ENCODE measurements around the gene KRTAP4-3.

KRTAP4-3 gene

GRCh38 chr17:41184480-41184961 lies 16.5 kb upstream of the KRTAP4-3 start, which contains the start of gene KRTAP4-1:
TSS of gene KRTAP4-1 (minus strand) at chr17:41184911. CDS start at chr17:41184854, 57 bp downstream.
- H3K4me1 ChIP-seq (ENCODE audit: control insufficient read depth, insufficient read depth, low read length, poor library complexity, severe bottlenecking): no peaks in the 10 kb centered on the region
- no peaks in the 10 kb centered on the region for H3K36me3 ChIP-seq (ENCODE audit: control insufficient read depth, insufficient read depth, low read length)

GRCh38 chr17:41178843-41179616 lies 11.0 kb upstream of the KRTAP4-3 start:
- no peaks in the 10 kb centered on the region for H3K27me3 ChIP-seq (replicated peaks; ENCODE audit: control insufficient read depth, insufficient read depth, low read length, poor library complexity, severe bottlenecking)
- H3K4me3 ChIP-seq (ENCODE audit: insufficient read depth, low read depth, low read length, poor library complexity, severe bottlenecking): no peak overlapping the region
- no peaks in the 10 kb centered on the region for H3K9me3 ChIP-seq (ENCODE audit: control insufficient read depth, low read length)
- no peaks in the 10 kb centered on the region for H3K4me1 ChIP-seq (ENCODE audit: control insufficient read depth, insufficient read depth, low read length, poor library complexity, severe bottlenecking)
- H3K27ac ChIP-seq (ENCODE audit: insufficient read depth, low read length, poor library complexity, severe bottlenecking): no peak overlapping the region
- DNase-seq: no peak
- H3K36me3 ChIP-seq (ENCODE audit: control insufficient read depth, insufficient read depth, low read length): no peaks in the 10 kb centered on the region

More at GRCh38 chr17:41184480-41184961, 16.5 kb upstream of the KRTAP4-3 start, which contains the start of gene KRTAP4-1:
- H3K27me3 ChIP-seq (replicated peaks; ENCODE audit: control insufficient read depth, insufficient read depth, low read length, poor library complexity, severe bottlenecking): no peaks in the 10 kb centered on the region
- no peak within 1 kb of the TSS for H3K27ac ChIP-seq (ENCODE audit: insufficient read depth, low read length, poor library complexity, severe bottlenecking)
- H3K4me3 ChIP-seq (ENCODE audit: insufficient read depth, low read depth, low read length, poor library complexity, severe bottlenecking): no peak within 1 kb of the TSS
- no peak for DNase-seq
- H3K9me3 ChIP-seq (ENCODE audit: control insufficient read depth, low read length): no peaks in the 10 kb centered on the region

GRCh38 chr17:41178341-41178740 lies 10.3 kb upstream of the KRTAP4-3 start:
- Histone ChIP-seq H3K27me3 (replicated peaks; ENCODE audit: control insufficient read depth, insufficient read depth, low read length, poor library complexity, severe bottlenecking) (no peaks in the 10 kb centered on the region), H3K36me3 (ENCODE audit: control insufficient read depth, insufficient read depth, low read length) (no peaks in the 10 kb centered on the region), H3K27ac (ENCODE audit: insufficient read depth, low read length, poor library complexity, severe bottlenecking) (no peak overlapping the region), H3K4me1 (ENCODE audit: control insufficient read depth, insufficient read depth, low read length, poor library complexity, severe bottlenecking) (no peaks in the 10 kb centered on the region), H3K9me3 (ENCODE audit: control insufficient read depth, low read length) (no peaks in the 10 kb centered on the region), H3K4me3 (ENCODE audit: insufficient read depth, low read depth, low read length, poor library complexity, severe bottlenecking) (no peak overlapping the region)
- no peak for DNase-seq

- H3K4me3 ChIP-seq (ENCODE audit: insufficient read depth, low read depth, low read length, poor library complexity, severe bottlenecking): no peak within 1 kb of the TSS
- no peak within 1 kb of the TSS for H3K27ac ChIP-seq (ENCODE audit: insufficient read depth, low read length, poor library complexity, severe bottlenecking)
- H3K36me3 ChIP-seq (ENCODE audit: control insufficient read depth, insufficient read depth, low read length): no peaks in the 10 kb centered on the region
- H3K9me3 ChIP-seq (ENCODE audit: control insufficient read depth, low read length): no peaks in the 10 kb centered on the region
- DNase-seq: no peak
- H3K27me3 ChIP-seq (replicated peaks; ENCODE audit: control insufficient read depth, insufficient read depth, low read length, poor library complexity, severe bottlenecking): no peaks in the 10 kb centered on the region
- no peaks in the 10 kb centered on the region for H3K4me1 ChIP-seq (ENCODE audit: control insufficient read depth, insufficient read depth, low read length, poor library complexity, severe bottlenecking)
Measured at GRCh38 chr17:41177727-41178271, 9.8 kb upstream of the KRTAP4-3 start, which contains the start of gene KRTAP4-2. TSS of gene KRTAP4-2 (minus strand) at chr17:41178221. CDS start at chr17:41178164, 57 bp downstream.

GRCh38 chr17:41176744-41177387 lies 8.8 kb upstream of the KRTAP4-3 start:
- Histone ChIP-seq H3K27ac (ENCODE audit: insufficient read depth, low read length, poor library complexity, severe bottlenecking) (no peak overlapping the region), H3K4me1 (ENCODE audit: control insufficient read depth, insufficient read depth, low read length, poor library complexity, severe bottlenecking) (no peaks in the 10 kb centered on the region), H3K4me3 (ENCODE audit: insufficient read depth, low read depth, low read length, poor library complexity, severe bottlenecking) (no peak overlapping the region), H3K36me3 (ENCODE audit: control insufficient read depth, insufficient read depth, low read length) (no peaks in the 10 kb centered on the region), H3K27me3 (replicated peaks; ENCODE audit: control insufficient read depth, insufficient read depth, low read length, poor library complexity, severe bottlenecking) (no peaks in the 10 kb centered on the region), H3K9me3 (ENCODE audit: control insufficient read depth, low read length) (no peaks in the 10 kb centered on the region)
- DNase-seq: no peak

GRCh38 chr17:41171886-41172285 lies 3.9 kb upstream of the KRTAP4-3 start:
- H3K36me3 ChIP-seq (ENCODE audit: control insufficient read depth, insufficient read depth, low read length): no peaks in the 10 kb centered on the region
- DNase-seq: no peak

GRCh38 chr17:41167561-41167960 lies 460 bp downstream of the KRTAP4-3 start:
- H3K27ac ChIP-seq (ENCODE audit: insufficient read depth, low read length, poor library complexity, severe bottlenecking): no peak overlapping the region
- no peak overlapping the region for H3K4me3 ChIP-seq (ENCODE audit: insufficient read depth, low read depth, low read length, poor library complexity, severe bottlenecking)
- no peak for DNase-seq
- no peaks in the 10 kb centered on the region for H3K9me3 ChIP-seq (ENCODE audit: control insufficient read depth, low read length)
- no peaks in the 10 kb centered on the region for H3K4me1 ChIP-seq (ENCODE audit: control insufficient read depth, insufficient read depth, low read length, poor library complexity, severe bottlenecking)
- no peaks in the 10 kb centered on the region for H3K36me3 ChIP-seq (ENCODE audit: control insufficient read depth, insufficient read depth, low read length)
- no peaks in the 10 kb centered on the region for H3K27me3 ChIP-seq (replicated peaks; ENCODE audit: control insufficient read depth, insufficient read depth, low read length, poor library complexity, severe bottlenecking)

More at GRCh38 chr17:41171886-41172285, 3.9 kb upstream of the KRTAP4-3 start:
- H3K27ac ChIP-seq (ENCODE audit: insufficient read depth, low read length, poor library complexity, severe bottlenecking): no peak overlapping the region
- H3K27me3 ChIP-seq (replicated peaks; ENCODE audit: control insufficient read depth, insufficient read depth, low read length, poor library complexity, severe bottlenecking): no peaks in the 10 kb centered on the region
- H3K4me3 ChIP-seq (ENCODE audit: insufficient read depth, low read depth, low read length, poor library complexity, severe bottlenecking): no peak overlapping the region
- H3K4me1 ChIP-seq (ENCODE audit: control insufficient read depth, insufficient read depth, low read length, poor library complexity, severe bottlenecking): no peaks in the 10 kb centered on the region
- H3K9me3 ChIP-seq (ENCODE audit: control insufficient read depth, low read length): no peaks in the 10 kb centered on the region

GRCh38 chr17:41163828-41164227 lies 4.2 kb downstream of the KRTAP4-3 start:
- Histone ChIP-seq H3K27me3 (replicated peaks; ENCODE audit: control insufficient read depth, insufficient read depth, low read length, poor library complexity, severe bottlenecking) (peaks cover 3% of the 10 kb centered on the region), H3K4me3 (ENCODE audit: insufficient read depth, low read depth, low read length, poor library complexity, severe bottlenecking) (no peak overlapping the region), H3K4me1 (ENCODE audit: control insufficient read depth, insufficient read depth, low read length, poor library complexity, severe bottlenecking) (no peaks in the 10 kb centered on the region), H3K36me3 (ENCODE audit: control insufficient read depth, insufficient read depth, low read length) (no peaks in the 10 kb centered on the region), H3K27ac (ENCODE audit: insufficient read depth, low read length, poor library complexity, severe bottlenecking) (no peak overlapping the region), H3K9me3 (ENCODE audit: control insufficient read depth, low read length) (no peaks in the 10 kb centered on the region)
- no peak for DNase-seq

- no peaks in the 10 kb centered on the region for H3K4me1 ChIP-seq (ENCODE audit: control insufficient read depth, insufficient read depth, low read length, poor library complexity, severe bottlenecking)
- H3K27ac ChIP-seq (ENCODE audit: insufficient read depth, low read length, poor library complexity, severe bottlenecking): no peak within 1 kb of the TSS
- H3K27me3 ChIP-seq (replicated peaks; ENCODE audit: control insufficient read depth, insufficient read depth, low read length, poor library complexity, severe bottlenecking): peaks cover 3% of the 10 kb centered on the region
- H3K9me3 ChIP-seq (ENCODE audit: control insufficient read depth, low read length): no peaks in the 10 kb centered on the region
- no peaks in the 10 kb centered on the region for H3K36me3 ChIP-seq (ENCODE audit: control insufficient read depth, insufficient read depth, low read length)
- DNase-seq: no peak
- H3K4me3 ChIP-seq (ENCODE audit: insufficient read depth, low read depth, low read length, poor library complexity, severe bottlenecking): no peak within 1 kb of the TSS
Measured at GRCh38 chr17:41160648-41161047, 7.4 kb downstream of the KRTAP4-3 start, which contains the start of gene KRTAP4-4. TSS of gene KRTAP4-4 (minus strand) at chr17:41160748. CDS start at chr17:41160691, 57 bp downstream.

Data from effector memory CD4-positive, alpha-beta T cell (primary cell).